ENCODE data around the gene CERK.

GRCh38 chr22:46657655-46657953, 80.4 kb downstream of the CERK start:
- TF ChIP-seq, protein P1, sequence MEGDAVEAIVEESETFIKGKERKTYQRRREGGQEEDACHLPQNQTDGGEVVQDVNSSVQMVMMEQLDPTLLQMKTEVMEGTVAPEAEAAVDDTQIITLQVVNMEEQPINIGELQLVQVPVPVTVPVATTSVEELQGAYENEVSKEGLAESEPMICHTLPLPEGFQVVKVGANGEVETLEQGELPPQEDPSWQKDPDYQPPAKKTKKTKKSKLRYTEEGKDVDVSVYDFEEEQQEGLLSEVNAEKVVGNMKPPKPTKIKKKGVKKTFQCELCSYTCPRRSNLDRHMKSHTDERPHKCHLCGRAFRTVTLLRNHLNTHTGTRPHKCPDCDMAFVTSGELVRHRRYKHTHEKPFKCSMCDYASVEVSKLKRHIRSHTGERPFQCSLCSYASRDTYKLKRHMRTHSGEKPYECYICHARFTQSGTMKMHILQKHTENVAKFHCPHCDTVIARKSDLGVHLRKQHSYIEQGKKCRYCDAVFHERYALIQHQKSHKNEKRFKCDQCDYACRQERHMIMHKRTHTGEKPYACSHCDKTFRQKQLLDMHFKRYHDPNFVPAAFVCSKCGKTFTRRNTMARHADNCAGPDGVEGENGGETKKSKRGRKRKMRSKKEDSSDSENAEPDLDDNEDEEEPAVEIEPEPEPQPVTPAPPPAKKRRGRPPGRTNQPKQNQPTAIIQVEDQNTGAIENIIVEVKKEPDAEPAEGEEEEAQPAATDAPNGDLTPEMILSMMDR (IDR thresholded peaks at IDR 0.05), result no peak
- no peak for TF ChIP-seq POLR2A (IDR thresholded peaks at IDR 0.05)
- no peak for TF ChIP-seq POLR2AphosphoS5 (IDR thresholded peaks at IDR 0.05)
